HG02938 (cell line): Measurements from ENCODE around the gene KIF1B.
A peak's percentile ranks its signal among the peaks of the same experiment; 100 is the strongest.

Experiments
- ATAC-seq: cut with Tn5 transposase; IDR thresholded peaks from one replicate; pipeline ENCODE4 v1.9.1; 2021; ENCODE audit warnings: mild to moderate bottlenecking, moderate library complexity; ENCODE audit not compliant: unreplicated experiment

Gene KIF1B, protein sequence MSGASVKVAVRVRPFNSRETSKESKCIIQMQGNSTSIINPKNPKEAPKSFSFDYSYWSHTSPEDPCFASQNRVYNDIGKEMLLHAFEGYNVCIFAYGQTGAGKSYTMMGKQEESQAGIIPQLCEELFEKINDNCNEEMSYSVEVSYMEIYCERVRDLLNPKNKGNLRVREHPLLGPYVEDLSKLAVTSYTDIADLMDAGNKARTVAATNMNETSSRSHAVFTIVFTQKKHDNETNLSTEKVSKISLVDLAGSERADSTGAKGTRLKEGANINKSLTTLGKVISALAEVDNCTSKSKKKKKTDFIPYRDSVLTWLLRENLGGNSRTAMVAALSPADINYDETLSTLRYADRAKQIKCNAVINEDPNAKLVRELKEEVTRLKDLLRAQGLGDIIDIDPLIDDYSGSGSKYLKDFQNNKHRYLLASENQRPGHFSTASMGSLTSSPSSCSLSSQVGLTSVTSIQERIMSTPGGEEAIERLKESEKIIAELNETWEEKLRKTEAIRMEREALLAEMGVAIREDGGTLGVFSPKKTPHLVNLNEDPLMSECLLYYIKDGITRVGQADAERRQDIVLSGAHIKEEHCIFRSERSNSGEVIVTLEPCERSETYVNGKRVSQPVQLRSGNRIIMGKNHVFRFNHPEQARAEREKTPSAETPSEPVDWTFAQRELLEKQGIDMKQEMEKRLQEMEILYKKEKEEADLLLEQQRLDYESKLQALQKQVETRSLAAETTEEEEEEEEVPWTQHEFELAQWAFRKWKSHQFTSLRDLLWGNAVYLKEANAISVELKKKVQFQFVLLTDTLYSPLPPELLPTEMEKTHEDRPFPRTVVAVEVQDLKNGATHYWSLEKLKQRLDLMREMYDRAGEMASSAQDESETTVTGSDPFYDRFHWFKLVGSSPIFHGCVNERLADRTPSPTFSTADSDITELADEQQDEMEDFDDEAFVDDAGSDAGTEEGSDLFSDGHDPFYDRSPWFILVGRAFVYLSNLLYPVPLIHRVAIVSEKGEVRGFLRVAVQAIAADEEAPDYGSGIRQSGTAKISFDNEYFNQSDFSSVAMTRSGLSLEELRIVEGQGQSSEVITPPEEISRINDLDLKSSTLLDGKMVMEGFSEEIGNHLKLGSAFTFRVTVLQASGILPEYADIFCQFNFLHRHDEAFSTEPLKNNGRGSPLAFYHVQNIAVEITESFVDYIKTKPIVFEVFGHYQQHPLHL (N-terminal part only)

DNA sequence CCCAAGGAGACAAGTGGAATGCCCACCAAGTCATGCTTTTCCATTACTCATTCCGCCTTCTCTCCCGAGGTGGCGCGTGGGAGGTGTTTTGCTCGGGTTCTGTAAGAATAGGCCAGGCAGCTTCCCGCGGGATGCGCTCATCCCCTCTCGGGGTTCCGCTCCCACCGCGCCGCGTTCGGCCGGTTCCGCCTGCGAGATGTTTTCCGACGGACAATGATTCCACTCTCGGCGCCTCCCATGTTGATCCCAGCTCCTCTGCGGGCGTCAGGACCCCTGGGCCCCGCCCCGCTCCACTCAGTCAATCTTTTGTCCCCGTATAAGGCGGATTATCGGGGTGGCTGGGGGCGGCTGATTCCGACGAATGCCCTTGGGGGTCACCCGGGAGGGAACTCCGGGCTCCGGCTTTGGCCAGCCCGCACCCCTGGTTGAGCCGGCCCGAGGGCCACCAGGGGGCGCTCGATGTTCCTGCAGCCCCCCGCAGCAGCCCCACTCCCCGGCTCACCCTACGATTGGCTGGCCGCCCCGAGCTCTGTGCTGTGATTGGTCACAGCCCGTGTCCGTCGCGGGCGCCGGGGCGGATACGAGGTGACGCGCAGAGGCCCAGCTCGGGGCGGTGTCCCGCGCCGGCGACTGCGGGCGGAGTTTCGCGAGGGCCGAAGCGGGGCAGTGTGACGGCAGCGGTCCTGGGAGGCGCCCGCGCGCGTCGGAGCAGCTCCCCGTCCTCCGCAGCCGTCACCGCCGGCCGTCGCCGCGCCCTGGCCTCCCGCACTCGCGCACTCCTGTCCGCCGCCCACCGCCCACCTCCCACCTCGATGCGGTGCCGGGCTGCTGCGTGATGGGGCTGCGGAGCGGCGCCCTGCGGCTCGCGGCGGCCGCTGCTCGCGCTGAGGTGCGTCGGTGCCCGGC, at the start of gene KIF1B:
TSS of gene KIF1B (plus strand) at position 666 of the 906 bp plus-strand sequence. CDS start 21,759 bp downstream, outside the sequence.
- ATAC-seq = peak; percentile 94

DNA sequence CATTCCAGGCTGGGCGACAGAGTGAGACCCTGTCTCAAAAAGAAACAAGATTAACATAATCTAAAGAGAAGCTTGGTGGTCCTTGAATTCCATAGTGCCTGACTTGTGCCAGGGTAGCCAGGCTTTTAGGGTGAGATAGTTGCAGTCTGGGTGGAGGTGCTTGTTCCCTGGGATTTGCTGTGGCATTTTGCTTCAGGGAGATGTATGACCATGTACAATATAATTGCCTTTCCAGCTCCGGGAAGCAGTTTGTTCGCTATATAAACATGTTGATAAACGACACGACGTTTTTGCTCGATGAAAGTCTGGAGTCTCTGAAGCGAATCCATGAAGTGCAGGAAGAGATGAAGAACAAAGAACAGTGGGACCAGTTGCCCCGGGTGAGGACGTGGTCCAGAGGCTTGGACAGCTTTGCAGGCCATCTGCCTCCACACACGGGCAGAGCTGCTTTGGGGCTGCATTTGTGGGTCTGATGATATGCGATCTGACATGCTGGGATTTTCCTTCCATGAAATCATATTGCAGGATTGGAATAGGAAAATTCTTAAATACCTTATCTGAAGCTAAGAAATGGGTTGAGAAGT, 49.4 kb upstream of the KIF1B start:
- ATAC-seq = no peak

DNA sequence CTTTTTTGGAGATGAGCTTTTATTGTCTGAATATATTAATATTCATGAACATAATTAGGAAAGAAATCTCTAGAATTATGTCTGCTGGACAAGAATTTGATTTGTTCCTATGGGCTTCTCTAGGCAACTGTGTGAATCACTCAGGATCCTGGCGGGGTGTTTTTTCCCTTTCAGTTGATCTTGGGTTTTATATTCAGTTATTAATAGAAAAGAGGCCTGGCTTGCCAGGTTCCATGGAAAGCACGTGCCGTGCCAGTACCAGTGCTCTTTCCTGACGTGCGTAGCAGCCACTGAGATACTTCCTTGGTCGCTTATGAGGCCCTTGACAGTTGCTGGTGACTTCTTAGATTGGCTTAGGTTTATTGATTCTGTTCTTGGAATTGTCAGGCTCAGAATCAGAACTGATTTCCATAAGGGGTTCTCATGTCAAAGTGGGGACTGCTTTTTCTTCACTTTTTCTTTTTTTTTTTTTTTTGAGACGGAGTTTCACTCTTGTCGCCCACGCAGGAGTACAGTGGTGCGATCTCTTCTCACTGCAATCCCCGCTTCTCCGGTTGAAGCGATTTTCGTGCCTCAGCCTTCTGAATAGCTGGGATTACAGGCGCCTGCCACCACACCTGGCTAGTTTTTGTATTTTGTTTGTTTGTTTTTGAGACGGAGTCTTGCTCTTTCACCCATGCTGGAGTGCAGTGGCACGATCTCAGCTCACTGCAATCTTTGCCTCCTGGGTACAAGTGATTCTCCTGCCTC, 48.7 kb upstream of the KIF1B start:
- ATAC-seq = no peak

DNA sequence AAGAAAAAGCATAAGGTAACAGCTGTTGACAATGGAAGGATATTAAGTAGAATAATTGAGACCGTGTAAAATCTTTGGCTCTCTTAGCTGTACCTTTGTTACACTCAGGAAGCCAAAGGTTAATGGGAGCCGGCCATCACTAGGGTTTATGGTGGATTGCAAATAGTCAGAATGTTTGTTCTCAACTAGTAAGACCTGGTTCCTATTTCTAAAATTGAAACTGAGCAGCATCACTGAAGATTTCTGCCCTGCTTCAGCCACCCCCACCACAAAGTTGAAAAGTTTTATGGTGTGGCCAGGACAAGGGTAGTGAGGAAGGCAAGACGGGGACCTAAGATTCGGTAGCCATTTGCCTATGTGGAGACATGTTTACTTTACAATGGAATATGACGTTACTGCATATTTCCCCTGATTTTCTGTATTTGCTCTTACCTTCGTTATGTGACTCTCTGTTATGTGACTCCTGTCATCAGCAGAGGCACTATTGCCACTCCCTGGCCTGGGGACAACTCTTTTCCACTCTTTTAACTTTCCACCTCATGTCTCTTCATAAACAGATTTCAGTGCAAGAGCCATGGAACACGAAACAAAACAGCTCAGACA, 41.4 kb upstream of the KIF1B start:
- no peak for ATAC-seq

DNA sequence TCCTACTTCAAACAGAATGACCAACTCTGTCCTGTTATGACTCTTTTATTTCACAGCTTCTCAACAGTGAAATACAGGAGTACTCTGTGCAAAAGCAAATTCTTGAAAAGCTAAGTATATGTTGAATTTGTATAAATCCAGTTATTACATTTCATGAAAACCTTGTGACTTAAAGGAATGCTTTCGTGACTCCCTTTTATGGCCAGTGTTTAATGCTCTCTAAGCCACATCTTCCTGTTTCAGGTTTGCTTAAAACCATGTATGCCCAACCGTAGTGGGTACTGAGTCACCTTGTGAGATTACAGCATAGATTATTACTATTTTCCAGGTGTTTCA, 40.2 kb upstream of the KIF1B start:
- ATAC-seq = no peak

DNA sequence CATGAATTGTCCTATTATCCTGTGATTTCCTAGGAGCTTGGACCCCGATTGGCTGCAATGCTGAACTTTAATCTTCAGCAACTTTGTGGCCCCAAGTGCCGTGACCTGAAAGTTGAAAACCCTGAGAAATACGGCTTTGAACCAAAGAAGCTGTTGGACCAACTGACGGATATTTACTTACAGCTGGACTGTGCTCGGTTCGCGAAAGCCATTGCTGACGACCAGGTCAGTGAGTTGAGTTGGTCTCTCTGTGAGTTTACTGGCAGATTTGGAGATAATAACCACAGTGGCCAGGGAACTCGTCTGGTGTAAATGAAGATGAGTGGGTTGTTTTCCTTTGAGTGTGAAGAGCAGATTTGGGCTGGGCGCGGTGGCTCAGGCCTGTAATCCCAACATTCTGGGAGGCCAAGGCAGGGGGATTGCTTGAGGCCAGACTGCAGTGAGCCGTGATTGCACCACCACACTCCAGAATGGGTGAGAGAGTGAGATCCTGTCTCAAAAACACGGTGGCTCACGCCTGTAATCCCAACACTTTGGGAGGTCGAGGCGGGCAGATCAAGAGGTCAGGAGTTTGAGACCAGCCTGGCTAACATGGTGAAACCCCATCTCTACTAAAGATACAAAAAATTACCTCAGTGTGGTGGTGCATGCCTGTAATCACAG, 39.1 kb upstream of the KIF1B start:
- ATAC-seq = no peak

DNA sequence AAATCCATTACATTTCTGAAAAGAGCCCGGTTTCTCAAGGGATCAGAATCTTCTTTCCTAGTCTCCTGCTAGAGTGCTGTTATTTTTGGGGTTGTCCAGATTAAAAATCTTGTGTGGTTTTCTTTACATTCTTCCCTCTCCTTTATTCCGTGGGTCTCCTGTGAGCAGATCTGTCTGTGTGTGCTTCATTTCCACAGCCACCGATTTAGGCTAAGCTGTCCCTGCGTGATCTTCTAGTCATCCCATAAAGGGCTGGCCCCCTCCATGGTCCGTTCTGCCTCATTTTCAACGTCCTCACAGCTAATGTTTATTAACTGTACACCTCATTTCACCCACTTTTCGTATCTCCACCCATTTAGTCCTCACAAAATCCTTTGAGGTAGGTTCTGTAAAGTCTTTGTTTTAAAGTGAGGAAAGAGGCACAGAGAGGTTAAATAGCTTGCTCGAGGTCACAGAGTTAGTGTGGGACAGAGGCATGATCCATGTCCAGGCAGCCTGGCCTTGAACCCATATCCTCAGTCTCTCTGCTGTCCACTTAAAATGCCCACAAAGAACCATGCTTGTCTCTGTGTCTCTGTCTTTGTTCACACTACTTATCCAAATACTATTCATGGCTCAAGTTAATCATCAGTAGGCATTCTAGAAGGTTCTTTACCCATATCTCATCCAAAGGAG, 38.2 kb upstream of the KIF1B start:
- ATAC-seq = no peak

DNA sequence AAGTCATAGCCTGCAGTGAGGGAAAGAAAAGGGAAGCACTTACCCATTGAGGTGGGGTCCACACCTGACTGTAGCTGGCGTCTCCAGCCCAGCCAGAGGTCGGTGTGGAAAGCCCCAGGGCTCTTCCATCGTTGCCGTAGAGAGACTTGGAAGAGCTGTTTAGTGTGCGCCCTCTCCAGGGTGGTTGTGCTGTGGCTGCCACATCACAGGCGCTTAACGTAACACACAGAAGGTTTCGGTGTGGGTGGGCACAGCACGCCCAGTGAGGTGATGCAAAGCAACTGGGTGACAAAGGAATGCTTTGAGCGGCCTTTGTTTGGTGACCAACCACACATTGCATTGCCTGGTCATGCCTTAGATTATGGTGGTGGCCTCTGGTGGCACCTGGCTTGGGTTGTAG, 36.8 kb upstream of the KIF1B start:
- ATAC-seq = no peak

DNA sequence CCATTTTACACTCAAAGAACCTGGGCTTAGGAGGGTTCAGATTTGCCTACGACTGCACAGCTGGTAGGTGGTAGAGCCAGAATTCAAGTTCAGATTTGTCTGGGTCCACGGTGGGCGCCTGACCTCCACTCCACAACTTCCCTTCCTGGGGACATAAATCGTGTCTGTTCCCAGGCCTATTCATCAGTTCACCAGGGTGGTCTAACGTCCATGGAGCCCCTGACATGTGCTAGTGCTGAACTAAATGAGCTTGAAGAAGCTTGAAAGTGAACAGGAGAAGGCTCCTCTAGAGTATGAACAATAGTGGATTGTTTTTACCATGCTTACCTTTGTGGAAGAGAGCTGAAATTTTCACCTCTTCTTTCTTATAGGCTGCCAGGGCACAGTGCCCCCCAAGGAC, 32.5 kb upstream of the KIF1B start:
- no peak for ATAC-seq

DNA sequence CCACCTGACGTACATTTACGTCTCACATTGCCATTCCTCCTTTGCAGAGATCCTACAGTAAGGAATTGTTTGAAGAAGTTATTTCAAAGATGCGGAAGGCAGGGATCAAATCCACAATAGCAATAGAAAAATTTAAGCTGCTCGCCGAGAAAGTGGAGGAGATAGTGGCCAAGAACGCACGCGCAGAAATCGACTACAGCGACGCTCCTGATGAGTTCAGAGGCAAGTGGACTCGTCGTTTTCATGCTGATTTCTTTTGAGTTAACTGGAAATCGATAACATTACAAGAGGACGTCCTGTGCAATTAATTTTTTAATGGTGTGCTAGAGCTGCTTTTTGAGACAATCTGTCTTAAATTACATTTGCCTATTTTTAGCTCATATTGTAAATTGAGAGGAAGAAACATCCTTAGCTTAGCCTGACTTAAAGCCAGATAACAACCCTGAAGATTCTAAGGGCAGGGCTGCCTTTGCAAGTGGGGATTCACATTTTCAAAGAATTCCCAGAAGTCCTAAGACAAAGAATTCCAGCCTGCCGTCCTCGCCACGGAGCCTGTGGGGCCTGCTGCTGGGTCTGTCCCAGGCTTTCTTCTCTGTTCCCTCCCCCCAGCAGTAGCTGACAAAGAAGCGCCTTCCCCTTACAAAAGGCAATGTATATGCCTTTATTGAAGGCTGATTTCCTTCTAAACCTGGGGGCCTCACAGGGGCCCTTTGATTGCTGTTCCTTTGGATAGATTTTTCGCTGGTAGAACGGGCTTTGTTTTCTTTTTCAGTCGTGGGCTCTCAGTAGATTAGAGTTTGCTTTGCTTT, 31.6 kb upstream of the KIF1B start:
- ATAC-seq = no peak

DNA sequence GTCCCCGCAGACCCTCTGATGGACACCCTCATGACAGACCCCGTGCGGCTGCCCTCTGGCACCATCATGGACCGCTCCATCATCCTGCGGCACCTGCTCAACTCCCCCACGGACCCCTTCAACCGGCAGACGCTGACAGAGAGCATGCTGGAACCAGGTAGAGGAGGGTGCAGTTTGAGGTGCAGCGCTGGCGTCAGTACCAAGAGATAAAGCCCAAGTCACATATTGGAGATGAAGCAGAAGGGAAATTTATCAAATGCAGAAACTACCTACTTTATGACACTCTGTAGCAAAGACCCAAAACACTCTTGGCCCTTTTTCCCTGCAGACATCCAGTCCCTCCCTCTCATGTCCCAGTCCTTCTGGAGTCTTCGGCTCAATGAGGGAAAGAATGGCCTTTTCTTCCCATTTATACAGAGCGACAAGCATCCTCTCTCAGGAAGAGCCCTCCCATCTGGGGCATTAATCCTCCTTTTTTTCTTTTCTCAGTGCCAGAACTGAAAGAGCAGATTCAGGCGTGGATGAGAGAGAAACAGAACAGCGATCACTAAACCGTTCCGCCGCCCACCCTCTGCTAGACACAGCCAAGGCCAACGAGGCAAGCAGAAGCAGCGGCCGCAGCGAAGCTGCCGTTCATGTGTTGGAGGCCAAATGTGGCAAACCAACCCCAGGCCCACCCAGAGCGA, 30.8 kb upstream of the KIF1B start:
- no peak for ATAC-seq

DNA sequence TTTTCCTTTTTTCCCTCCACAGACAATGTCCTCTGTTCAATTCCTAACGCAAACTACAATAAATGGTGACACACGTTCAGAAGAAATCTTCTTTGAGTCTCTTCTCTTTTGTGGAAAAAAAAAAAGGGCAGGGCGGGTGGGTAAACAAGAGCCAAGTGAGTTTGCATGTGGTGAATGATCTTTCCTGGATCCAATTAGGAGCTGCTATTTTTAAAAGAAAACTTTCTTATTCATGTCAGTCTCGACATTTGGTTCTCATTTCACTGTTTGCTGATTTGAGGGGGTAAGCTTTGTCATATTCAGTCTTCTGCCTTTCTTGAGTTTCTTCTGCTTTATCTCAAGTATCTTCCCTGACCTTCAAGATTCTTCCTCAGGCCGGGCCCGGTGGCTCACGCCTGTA, 29.2 kb upstream of the KIF1B start:
- no peak for ATAC-seq

DNA sequence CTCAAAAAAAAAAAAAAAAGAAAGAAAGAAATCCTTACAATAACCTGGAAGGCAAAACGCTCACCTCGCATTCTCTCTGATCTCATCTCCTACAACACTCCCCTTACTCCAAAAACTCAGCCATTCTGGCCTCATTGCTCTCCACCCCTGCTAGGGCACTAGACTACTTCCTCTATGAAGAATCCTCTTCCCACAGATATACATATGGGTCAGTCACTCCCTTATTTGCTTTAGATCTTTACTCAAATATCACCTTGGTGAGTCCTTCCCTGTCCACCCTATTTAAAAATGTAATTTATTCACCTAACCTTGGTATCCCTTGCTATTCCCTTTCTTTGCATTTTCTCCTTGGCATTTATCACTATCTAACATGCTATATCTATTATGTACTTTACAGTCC, 24.6 kb upstream of the KIF1B start:
- ATAC-seq = no peak

DNA sequence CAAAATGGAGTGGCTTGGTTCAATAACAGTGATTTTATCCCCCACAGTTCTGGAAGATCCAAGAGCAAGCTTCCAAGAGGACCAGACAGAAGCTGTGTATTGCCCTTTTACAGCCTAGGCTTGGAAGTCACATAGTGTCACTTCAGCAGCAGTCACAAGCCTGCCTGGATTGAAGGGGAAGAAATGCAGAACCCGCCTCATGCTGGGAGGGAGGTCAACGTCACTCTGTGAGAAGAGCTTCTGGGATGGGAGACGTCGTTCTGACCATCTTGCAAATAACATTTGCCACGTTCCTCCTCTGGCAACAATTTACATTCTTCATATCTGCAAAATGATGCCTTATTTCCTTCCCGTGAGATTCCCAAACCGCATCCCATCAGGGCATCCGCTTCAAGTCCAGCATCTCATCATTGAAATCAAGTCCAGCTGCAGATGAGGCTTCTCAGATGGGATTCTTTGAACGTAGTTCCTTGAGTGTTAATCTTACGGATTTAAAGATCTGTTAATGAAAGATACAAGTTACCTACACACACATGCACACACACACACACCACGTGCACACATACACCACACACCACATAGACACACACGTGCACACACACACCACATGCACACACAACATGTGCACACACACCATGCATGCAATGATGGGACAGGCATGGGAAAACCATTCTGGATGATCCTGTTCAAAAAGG, 23.9 kb upstream of the KIF1B start:
- no peak for ATAC-seq

DNA sequence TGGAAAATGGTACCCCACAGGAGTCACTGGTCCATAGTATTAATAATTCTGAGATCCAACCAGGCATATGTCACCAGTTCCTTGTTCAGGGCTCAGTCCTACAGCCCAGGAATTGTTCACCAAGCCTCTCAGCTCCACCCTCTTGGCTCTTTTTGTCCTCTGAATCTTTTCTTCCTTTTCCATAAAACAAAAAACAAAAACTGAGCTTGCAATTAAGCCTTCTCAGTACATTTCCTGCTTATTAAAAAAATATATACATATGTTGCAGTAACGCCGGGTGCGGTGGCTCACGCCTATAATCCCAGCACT, 23.4 kb upstream of the KIF1B start:
- no peak for ATAC-seq

DNA sequence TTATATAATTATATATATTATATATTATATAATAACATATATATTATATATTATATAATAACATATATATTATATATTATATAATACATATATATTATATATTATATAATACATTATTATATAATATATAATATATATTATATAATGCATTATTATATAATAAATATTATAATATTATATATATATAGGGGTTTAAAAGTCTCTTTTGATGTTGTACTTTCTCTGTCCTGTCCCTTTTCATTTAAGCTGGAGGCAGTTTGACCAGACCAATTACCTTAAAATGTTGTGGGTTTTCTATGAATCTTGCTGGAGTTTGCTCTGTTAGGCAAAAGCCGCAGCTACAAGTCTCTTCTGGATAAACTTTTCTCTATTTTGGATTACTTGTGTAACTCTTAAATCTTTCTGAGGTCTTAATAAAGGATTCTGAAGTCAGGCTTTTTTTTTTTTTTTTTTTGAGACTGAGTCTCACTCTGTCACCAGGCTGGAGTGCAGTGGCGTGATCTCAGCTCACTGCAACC, 22.2 kb upstream of the KIF1B start:
- ATAC-seq = no peak
